ENCODE data around the gene HEXA.

The HEXA gene

GRCh38 chr15:72369964-72370363, 5.8 kb downstream of the HEXA start:
- no peak for TF ChIP-seq ZC3H10 (CRISPR knock-in tag; IDR thresholded peaks at IDR 0.05)
- TF ChIP-seq CSRNP3 (CRISPR knock-in tag; IDR thresholded peaks at IDR 0.05) = no peak
- TF ChIP-seq ESRRG (CRISPR knock-in tag; IDR thresholded peaks at IDR 0.05) = no peak
- no peak for TF ChIP-seq ZNF70 (CRISPR knock-in tag; IDR thresholded peaks at IDR 0.05)
- TF ChIP-seq ARNTL (CRISPR knock-in tag; IDR thresholded peaks at IDR 0.05; ENCODE audit: borderline replicate concordance, low read depth) = no peak
- TF ChIP-seq CSDC2 (CRISPR knock-in tag; IDR thresholded peaks at IDR 0.05) = no peak
- TF ChIP-seq PPARA (CRISPR knock-in tag; IDR thresholded peaks at IDR 0.05; ENCODE audit: borderline replicate concordance) = no peak
- TF ChIP-seq CREB5 (CRISPR knock-in tag; IDR thresholded peaks at IDR 0.05; ENCODE audit: low read depth) = no peak
- no peak for TF ChIP-seq SNAI2 (CRISPR knock-in tag; IDR thresholded peaks at IDR 0.05)
- ATAC-seq = no peak

- no peak for TF ChIP-seq ARNTL (CRISPR knock-in tag; IDR thresholded peaks at IDR 0.05; ENCODE audit: borderline replicate concordance, low read depth)
- no peak for ATAC-seq
These were observed 6.9 kb downstream of the HEXA start for GRCh38 chr15:72368899-72369298.

- TF ChIP-seq TOX (CRISPR knock-in tag; IDR thresholded peaks at IDR 0.05; ENCODE audit: borderline replicate concordance) = no peak
- TF ChIP-seq PATZ1 (CRISPR knock-in tag; IDR thresholded peaks at IDR 0.05; ENCODE audit: borderline replicate concordance) = no peak
- no peak for TF ChIP-seq GLIS3 (CRISPR knock-in tag; IDR thresholded peaks at IDR 0.05)
- TF ChIP-seq ZNF565 (CRISPR knock-in tag; conservative IDR thresholded peaks at IDR 0.05; ENCODE audit: low read depth) = no peak
- TF ChIP-seq CSDC2 (CRISPR knock-in tag; IDR thresholded peaks at IDR 0.05) = no peak
- TF ChIP-seq RARB (CRISPR knock-in tag; IDR thresholded peaks at IDR 0.05) = no peak
- TF ChIP-seq TCF4 (CRISPR knock-in tag; IDR thresholded peaks at IDR 0.05; ENCODE audit: borderline replicate concordance) = no peak
- TF ChIP-seq ESRRG (CRISPR knock-in tag; IDR thresholded peaks at IDR 0.05) = no peak
- TF ChIP-seq CREB5 (CRISPR knock-in tag; IDR thresholded peaks at IDR 0.05; ENCODE audit: low read depth) = no peak
- no peak for TF ChIP-seq SNAI2 (CRISPR knock-in tag; IDR thresholded peaks at IDR 0.05)
- no peak for TF ChIP-seq ZC3H10 (CRISPR knock-in tag; IDR thresholded peaks at IDR 0.05)
- TF ChIP-seq ZNF8 (CRISPR knock-in tag; IDR thresholded peaks at IDR 0.05) = no peak
- TF ChIP-seq BACH2 (CRISPR knock-in tag; IDR thresholded peaks at IDR 0.05; ENCODE audit: borderline replicate concordance) = no peak
- no peak for TF ChIP-seq OSR1 (CRISPR knock-in tag; IDR thresholded peaks at IDR 0.05)
- no peak for TF ChIP-seq ZNF70 (CRISPR knock-in tag; IDR thresholded peaks at IDR 0.05)
- ATAC-seq = no peak
These were observed 7.5 kb downstream of the HEXA start for GRCh38 chr15:72368325-72368724.

- ATAC-seq = no peak
- TF ChIP-seq ZNF70 (CRISPR knock-in tag; IDR thresholded peaks at IDR 0.05) (no peak), CSRNP3 (CRISPR knock-in tag; IDR thresholded peaks at IDR 0.05) (no peak), BACH2 (CRISPR knock-in tag; IDR thresholded peaks at IDR 0.05; ENCODE audit: borderline replicate concordance) (no peak), ARNTL (CRISPR knock-in tag; IDR thresholded peaks at IDR 0.05; ENCODE audit: borderline replicate concordance, low read depth) (no peak), PPARA (CRISPR knock-in tag; IDR thresholded peaks at IDR 0.05; ENCODE audit: borderline replicate concordance) (no peak), RARB (CRISPR knock-in tag; IDR thresholded peaks at IDR 0.05) (no peak), SNAI2 (CRISPR knock-in tag; IDR thresholded peaks at IDR 0.05) (no peak), OSR1 (CRISPR knock-in tag; IDR thresholded peaks at IDR 0.05) (no peak), ISL1 (CRISPR knock-in tag; IDR thresholded peaks at IDR 0.05) (no peak), ZNF565 (CRISPR knock-in tag; conservative IDR thresholded peaks at IDR 0.05; ENCODE audit: low read depth) (no peak), ZNF8 (CRISPR knock-in tag; IDR thresholded peaks at IDR 0.05) (no peak), PATZ1 (CRISPR knock-in tag; IDR thresholded peaks at IDR 0.05; ENCODE audit: borderline replicate concordance) (no peak), ZC3H10 (CRISPR knock-in tag; IDR thresholded peaks at IDR 0.05) (no peak), TSHZ2 (CRISPR knock-in tag; IDR thresholded peaks at IDR 0.05) (no peak), ZFP3 (CRISPR knock-in tag; IDR thresholded peaks at IDR 0.05) (no peak), TCF4 (CRISPR knock-in tag; IDR thresholded peaks at IDR 0.05; ENCODE audit: borderline replicate concordance) (no peak), CSDC2 (CRISPR knock-in tag; IDR thresholded peaks at IDR 0.05) (no peak)
These were observed 10.0 kb downstream of the HEXA start for GRCh38 chr15:72365844-72366243.
